HEK293T (cell line): Measurements from ENCODE around the gene KLHL4.

Experiments
- BHLHE40 ChIP-seq: fragments of 450-650 bp; IDR thresholded peaks from 2 replicates; pipeline ENCODE4 v1.6.1; 2016; ENCODE audit warnings: mild to moderate bottlenecking, moderate library complexity, borderline replicate concordance
- ELF4 ChIP-seq: fragments of 450-650 bp; IDR thresholded peaks from 2 replicates; pipeline ENCODE4 v1.6.1; 2017; ENCODE audit warnings: antibody characterized with exemption
- PKNOX1 ChIP-seq: fragments of 450-650 bp; IDR thresholded peaks from 2 replicates; pipeline ENCODE4 v1.6.1; 2016
- TARDBP ChIP-seq: fragments of 450-650 bp; IDR thresholded peaks from 2 replicates; pipeline ENCODE4 v1.6.1; 2016

DNA sequence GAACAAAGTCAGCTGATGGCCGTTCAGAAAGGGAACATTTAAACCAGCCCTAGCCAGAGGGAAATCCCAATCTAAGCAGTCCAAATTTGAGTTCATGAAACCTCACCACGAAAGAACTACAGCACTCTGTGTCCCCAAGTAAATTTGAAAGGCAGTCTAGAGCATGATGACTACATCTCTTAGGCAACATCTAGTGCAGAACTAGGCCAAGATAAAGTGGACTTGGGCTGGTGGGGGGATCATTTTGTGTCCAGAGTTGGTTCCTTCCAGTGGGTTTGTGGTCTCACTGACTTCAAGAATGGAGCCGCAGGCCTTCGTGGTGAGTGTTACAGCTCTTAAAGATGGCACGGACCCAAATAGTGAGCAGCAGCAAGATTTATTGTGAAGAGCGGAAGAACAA, 64.9 kb downstream of the KLHL4 start:
- TF ChIP-seq ELF4 (no peak), TARDBP (no peak), PKNOX1 (no peak), BHLHE40 (no peak)
